Stimulated activated CD4-positive, alpha-beta T cell treated with anti-CD3 and anti-CD28 coated beads, Interleukin-15, amount 100 ng/mL, for 48 hours (primary cell): ENCODE measurements around the gene SEMA4A.
A peak's percentile ranks its signal among the peaks of the same experiment; 100 is the strongest.

Source experiments
- DNase-seq, 2 donors: peaks; one replicate each; pipeline ENCODE4 v3.0.0-alpha.2; 2020; ENCODE audit warnings: low read depth in 2 of 2

Gene SEMA4A

DNA sequence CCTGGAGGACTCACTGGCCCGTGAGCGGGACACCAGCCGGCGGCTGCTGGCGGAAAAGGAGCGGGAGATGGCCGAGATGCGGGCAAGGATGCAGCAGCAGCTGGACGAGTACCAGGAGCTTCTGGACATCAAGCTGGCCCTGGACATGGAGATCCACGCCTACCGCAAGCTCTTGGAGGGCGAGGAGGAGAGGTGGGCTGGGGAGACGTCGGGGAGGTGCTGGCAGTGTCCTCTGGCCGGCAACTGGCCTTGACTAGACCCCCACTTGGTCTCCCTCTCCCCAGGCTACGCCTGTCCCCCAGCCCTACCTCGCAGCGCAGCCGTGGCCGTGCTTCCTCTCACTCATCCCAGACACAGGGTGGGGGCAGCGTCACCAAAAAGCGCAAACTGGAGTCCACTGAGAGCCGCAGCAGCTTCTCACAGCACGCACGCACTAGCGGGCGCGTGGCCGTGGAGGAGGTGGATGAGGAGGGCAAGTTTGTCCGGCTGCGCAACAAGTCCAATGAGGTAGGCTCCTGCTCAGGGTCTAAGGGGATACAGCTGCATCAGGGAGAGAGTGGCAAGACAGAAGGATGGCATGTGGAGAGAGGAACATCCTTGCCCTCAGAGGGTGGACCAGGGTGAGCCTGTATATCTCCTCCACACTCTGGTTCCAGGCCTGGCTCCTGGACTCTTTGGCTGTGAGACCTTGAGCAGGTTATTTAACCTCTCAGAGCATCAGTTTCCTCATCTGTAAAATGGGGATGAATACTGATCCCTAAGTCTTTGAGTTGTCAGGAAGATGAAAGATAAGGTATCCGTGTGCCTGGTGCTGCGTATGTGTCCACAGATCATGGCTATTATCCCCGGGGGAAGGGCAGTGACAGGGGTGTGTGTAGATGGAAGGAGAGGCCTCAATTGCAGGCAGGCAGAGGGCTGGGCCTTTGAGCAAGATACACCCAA lies 17.2 kb upstream of the SEMA4A start:
- DNase-seq, result no peak

- no peak for DNase-seq
These were observed 16.4 kb upstream of the SEMA4A start for GRCh38 chr1:156136970-156137483.

- no peak for DNase-seq
These were observed 14.9 kb upstream of the SEMA4A start for GRCh38 chr1:156138458-156138867.

GRCh38 chr1:156140879-156141707 lies 12.3 kb upstream of the SEMA4A start:
- no peak for DNase-seq

GRCh38 chr1:156143765-156144489 lies 9.5 kb upstream of the SEMA4A start:
- DNase-seq, result no peak

DNA sequence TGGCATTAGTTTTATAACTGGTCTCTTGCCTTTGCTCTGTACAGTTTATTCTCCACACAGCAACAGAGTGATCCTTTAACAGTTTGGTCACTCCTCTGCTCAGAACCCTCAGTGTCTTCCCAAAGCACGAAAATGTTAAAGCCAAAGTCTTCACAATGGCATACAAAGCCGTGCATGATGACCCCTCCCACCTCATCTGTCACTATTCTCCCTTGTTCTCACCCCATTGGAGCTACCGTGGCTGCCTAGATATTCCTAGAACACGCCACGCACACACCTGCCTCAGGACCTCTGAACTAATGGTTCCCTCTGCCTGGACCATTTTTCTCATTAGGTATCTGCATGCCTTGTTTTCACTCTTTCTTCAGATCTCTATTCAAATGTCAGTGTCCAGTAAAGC lies 8.6 kb upstream of the SEMA4A start:
- DNase-seq, result no peak

DNA sequence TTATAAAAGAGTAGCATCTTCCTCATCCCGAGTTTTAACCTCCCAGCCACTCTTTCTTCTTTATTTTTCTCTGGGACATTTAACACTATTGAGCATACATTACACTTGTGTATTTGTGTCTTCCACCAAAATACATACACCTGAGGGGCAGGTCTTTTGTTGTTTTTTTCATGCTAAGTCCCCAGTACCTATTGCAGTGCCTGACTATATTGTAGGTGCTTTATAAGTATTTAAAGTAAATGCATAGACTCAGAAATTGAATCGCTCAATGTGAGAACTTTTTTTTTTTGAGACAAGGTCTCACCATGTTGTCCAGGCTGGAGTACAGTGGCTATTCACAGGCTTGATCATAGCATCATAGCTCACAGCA lies 7.8 kb upstream of the SEMA4A start:
- no peak for DNase-seq

GRCh38 chr1:156146020-156146768 lies 7.2 kb upstream of the SEMA4A start:
- DNase-seq, result no peak

DNA sequence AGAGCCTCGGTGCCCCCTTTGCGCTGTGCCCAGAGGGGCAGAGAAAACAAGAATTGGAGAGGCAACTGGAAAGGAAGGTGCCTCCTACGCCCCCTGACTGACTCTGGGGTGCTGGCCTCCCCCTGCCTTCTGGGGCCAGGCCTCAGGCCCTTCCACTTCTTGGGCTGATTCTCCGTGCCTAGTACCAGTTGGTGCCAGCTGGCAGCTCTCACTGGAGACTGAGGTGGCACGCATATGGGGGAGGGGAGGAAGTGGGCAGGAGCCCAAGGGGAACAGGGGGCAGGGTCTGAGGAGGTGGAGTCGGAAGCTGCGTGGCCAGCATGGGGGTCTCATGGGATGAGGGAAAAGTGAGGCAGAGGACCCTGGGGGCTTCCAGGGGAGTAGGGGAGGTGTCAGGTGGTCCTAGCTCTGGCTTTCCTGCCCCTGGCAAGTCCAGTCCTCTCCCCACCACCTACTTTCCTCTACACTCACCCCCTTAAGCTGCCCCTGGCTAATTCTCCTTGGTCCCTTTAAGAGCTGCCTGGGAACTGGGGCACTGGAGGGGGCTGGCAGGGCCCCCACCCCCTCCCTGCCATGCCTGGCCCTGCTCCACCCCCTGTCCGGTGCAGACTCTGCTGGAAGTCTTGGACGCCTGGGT lies 6.5 kb upstream of the SEMA4A start:
- no peak for DNase-seq

- no peak for DNase-seq
These were observed 5.2 kb upstream of the SEMA4A start for GRCh38 chr1:156148216-156148615.

- no peak for DNase-seq
These were observed 3.7 kb upstream of the SEMA4A start for GRCh38 chr1:156149374-156150332.

DNA sequence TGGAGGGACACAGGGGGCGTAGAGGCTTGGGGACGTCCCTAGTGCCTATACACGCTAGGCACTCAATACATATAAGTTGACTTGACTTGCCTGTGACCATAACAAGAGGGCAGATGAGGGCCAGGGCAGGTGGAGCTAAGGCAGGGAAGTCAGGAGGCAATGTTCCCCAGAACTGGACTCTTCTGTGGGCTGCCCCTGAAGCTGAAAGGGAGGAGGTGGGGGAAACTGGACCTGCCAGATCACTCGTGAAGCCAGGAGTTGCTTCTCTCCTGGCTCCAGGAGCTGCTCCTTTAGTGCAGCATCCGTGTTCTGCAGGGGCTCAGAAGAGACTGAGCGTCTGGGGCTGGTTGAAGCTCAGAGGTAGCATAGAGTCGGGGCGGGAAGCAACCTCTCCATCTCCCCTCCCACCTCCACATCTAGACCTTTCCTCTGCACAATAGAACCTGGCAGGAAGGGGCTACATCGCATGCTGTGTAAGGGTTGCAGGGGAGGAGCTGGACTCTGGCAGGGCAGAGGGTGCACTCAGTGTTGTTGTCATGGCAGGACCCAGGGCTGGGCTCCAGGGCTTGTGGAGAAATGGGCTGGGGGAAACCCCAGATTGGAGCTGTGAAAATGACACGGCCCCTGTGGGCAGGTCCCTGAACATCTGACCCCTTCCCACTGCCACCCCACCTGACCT lies 2.9 kb upstream of the SEMA4A start:
- no peak for DNase-seq

DNA sequence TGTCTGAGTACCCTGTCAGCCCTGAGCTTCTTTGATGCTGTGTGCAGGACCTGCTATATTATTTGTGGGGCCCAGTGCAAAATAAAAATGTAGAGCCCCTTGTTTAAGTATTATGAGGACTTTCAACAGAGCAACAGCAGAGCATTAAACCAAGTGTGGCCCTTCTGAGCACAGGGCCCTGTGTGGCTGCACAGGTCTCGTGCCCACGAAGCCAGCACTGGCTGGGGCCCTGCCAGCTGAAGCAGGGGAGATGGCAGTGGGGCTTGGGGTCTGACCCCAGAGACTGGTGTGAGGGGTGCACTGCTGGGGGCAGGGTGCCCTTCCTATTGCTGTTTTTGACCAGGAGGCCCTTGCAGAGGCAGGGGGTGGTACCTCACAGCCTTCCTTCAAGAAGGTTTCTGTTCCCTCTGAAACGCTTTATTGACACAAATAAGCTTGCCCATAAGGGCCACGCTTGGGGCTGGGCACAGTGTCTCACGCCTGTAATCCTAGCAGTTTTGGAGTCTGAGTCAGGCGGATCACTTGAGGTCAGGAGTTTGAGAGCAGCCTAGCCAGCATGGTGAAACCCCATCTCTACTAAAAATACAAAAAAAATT lies 2.2 kb upstream of the SEMA4A start:
- DNase-seq, result no peak

GRCh38 chr1:156152628-156153027 lies 757 bp upstream of the SEMA4A start:
- DNase-seq, result no peak

DNA sequence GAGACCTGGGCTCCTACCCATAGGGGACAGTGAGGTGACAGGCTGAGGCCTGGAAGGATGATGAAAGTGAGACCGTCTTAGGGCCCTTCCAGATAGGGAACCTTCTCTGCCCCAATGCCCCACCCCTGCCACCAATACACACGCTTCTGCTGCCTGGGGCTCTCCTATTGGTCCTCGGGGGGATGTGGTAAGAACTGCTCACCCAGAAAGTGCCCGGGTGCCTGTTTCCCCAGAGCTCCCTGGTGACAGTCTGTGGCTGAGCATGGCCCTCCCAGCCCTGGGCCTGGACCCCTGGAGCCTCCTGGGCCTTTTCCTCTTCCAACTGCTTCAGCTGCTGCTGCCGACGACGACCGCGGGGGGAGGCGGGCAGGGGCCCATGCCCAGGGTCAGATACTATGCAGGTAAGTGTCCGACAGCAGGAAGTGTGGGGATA lies 948 bp downstream of the SEMA4A start:
- DNase-seq, result peak; percentile 47 to 64

- no peak for DNase-seq
These were observed 2.5 kb downstream of the SEMA4A start for GRCh38 chr1:156155756-156156510.

GRCh38 chr1:156157506-156157905 lies 4.1 kb downstream of the SEMA4A start:
- DNase-seq, result no peak

DNA sequence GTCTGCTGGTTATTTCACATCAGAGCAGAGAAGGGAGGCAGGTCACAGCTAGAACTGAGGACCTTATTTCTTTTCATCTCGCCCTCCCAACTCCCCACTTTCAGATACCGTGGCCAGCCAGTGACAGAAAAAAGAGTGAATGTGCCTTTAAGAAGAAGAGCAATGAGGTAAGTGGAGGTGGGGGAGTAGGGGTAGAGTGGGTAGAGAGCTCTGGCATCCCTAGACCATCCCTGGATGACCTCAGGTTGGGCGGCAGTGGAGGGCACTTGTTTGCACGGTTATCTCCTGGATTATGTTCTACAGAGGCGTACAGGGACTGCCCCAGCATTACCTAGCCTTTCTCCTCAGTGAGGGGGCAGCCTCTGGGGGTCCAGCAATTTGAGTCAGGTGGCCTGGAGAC lies 4.6 kb downstream of the SEMA4A start:
- no peak for DNase-seq
